Bladder microvascular endothelial cell (primary cell): ENCODE measurements around the gene MACROH2A2. TPM values are rescaled to one million over a fixed set of nuclear protein-coding genes. Genes with fewer than 3 reads are reported as not detected.

Source experiments
- total RNA-seq: library from RNA; depleted of rRNA; stranded (reverse); fragments of >200 nt; gene quantifications from 2 replicates; pipeline ENCODE4 v1.2.3, GENCODE V29; 2014

Gene MACROH2A2
- total RNA-seq: 0.16 TPM in 1 of 2 replicates, not detected in the other

GRCh38 chr10:70052462-70053217, at the start of gene MACROH2A2:
Gene MACROH2A2 (plus strand): TSS chr10:70052846. CDS start chr10:70075659, 22,813 bp downstream.

GRCh38 chr10:70132098-70133029, 79.7 kb downstream of the MACROH2A2 start, which contains the start of gene AIFM2:
Gene AIFM2 (minus strand): TSS chr10:70132825. CDS start chr10:70124084, 8,741 bp downstream.

GRCh38 chr10:70146489-70147258, 94.0 kb downstream of the MACROH2A2 start, which contains the start of gene TYSND1:
Gene TYSND1 (minus strand): TSS chr10:70146700. CDS start chr10:70146586, 114 bp downstream.

Other genes starting within 250 kb of the MACROH2A2 start
- 1.8 and 2.3 TPM in 2 replicates for gene AIFM2, start 80.0 kb downstream of the MACROH2A2 start, total RNA-seq
- gene TYSND1, start 93.9 kb downstream of the MACROH2A2 start, total RNA-seq: 3.7 and 5.0 TPM in 2 replicates
- gene SAR1A, start 117.7 kb downstream of the MACROH2A2 start, total RNA-seq: 112 and 150 TPM in 2 replicates
- 179 and 185 TPM in 2 replicates for gene PPA1, start 180.6 kb downstream of the MACROH2A2 start, total RNA-seq
- not detected in 2 replicates for gene NPFFR1, start 231.2 kb downstream of the MACROH2A2 start, total RNA-seq